ENCODE data around the gene SLC25A36. TPM values are rescaled to one million over a fixed set of nuclear protein-coding genes. Genes with fewer than 3 reads are reported as not detected.
"Not testable (repeated sequence)": the region's sequence is repeated elsewhere in the genome, so short reads cannot be mapped to it uniquely, and the experiment has no call there.

SLC25A36 gene
- total and polyA plus RNA-seq, 4 donors: 1.5 to 20.5 (median 5.4) TPM

- Histone ChIP-seq H3K4me1 (ENCODE audit: control insufficient read depth in 4 of 4, insufficient read depth in 4 of 4, low read length in 3 of 4) (no peaks in the 10 kb centered on the region), H3K9me3 (ENCODE audit: control insufficient read depth in 4 of 4, low read length in 3 of 4) (no peaks in the 10 kb centered on the region), H3K27ac (ENCODE audit: low read depth in 1 of 2, low read length in 2 of 2) (no peak overlapping the region), H3K27me3 (ENCODE audit: control insufficient read depth in 4 of 4, insufficient read depth in 4 of 4, low read length in 3 of 4) (peaks cover 0 to 2% (median under 1%) of the 10 kb centered on the region in 4 donors), H3K9ac (ENCODE audit: low read depth in 1 of 2, low read length in 2 of 2) (no peak overlapping the region), H3K36me3 (ENCODE audit: control insufficient read depth in 4 of 4, insufficient read depth in 3 of 4, low read depth in 1 of 4, low read length in 3 of 4) (no peaks in the 10 kb centered on the region), H3K4me3 (ENCODE audit: low read depth in 1 of 3, low read length in 3 of 3) (no peak overlapping the region)
- TF ChIP-seq, protein P1, sequence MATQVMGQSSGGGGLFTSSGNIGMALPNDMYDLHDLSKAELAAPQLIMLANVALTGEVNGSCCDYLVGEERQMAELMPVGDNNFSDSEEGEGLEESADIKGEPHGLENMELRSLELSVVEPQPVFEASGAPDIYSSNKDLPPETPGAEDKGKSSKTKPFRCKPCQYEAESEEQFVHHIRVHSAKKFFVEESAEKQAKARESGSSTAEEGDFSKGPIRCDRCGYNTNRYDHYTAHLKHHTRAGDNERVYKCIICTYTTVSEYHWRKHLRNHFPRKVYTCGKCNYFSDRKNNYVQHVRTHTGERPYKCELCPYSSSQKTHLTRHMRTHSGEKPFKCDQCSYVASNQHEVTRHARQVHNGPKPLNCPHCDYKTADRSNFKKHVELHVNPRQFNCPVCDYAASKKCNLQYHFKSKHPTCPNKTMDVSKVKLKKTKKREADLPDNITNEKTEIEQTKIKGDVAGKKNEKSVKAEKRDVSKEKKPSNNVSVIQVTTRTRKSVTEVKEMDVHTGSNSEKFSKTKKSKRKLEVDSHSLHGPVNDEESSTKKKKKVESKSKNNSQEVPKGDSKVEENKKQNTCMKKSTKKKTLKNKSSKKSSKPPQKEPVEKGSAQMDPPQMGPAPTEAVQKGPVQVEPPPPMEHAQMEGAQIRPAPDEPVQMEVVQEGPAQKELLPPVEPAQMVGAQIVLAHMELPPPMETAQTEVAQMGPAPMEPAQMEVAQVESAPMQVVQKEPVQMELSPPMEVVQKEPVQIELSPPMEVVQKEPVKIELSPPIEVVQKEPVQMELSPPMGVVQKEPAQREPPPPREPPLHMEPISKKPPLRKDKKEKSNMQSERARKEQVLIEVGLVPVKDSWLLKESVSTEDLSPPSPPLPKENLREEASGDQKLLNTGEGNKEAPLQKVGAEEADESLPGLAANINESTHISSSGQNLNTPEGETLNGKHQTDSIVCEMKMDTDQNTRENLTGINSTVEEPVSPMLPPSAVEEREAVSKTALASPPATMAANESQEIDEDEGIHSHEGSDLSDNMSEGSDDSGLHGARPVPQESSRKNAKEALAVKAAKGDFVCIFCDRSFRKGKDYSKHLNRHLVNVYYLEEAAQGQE (IDR thresholded peaks at IDR 0.05): no peak
- TF ChIP-seq NR2F2 (IDR thresholded peaks at IDR 0.05): no peak
- TF ChIP-seq, protein P2, sequence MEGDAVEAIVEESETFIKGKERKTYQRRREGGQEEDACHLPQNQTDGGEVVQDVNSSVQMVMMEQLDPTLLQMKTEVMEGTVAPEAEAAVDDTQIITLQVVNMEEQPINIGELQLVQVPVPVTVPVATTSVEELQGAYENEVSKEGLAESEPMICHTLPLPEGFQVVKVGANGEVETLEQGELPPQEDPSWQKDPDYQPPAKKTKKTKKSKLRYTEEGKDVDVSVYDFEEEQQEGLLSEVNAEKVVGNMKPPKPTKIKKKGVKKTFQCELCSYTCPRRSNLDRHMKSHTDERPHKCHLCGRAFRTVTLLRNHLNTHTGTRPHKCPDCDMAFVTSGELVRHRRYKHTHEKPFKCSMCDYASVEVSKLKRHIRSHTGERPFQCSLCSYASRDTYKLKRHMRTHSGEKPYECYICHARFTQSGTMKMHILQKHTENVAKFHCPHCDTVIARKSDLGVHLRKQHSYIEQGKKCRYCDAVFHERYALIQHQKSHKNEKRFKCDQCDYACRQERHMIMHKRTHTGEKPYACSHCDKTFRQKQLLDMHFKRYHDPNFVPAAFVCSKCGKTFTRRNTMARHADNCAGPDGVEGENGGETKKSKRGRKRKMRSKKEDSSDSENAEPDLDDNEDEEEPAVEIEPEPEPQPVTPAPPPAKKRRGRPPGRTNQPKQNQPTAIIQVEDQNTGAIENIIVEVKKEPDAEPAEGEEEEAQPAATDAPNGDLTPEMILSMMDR (IDR thresholded peaks at IDR 0.05; ENCODE audit: low read depth, low read length, missing input control): no peak
- no peak for TF ChIP-seq YY1 (IDR thresholded peaks at IDR 0.05)
- no peak for TF ChIP-seq FOXA1 (IDR thresholded peaks at IDR 0.05)
- TF ChIP-seq, protein P3, sequence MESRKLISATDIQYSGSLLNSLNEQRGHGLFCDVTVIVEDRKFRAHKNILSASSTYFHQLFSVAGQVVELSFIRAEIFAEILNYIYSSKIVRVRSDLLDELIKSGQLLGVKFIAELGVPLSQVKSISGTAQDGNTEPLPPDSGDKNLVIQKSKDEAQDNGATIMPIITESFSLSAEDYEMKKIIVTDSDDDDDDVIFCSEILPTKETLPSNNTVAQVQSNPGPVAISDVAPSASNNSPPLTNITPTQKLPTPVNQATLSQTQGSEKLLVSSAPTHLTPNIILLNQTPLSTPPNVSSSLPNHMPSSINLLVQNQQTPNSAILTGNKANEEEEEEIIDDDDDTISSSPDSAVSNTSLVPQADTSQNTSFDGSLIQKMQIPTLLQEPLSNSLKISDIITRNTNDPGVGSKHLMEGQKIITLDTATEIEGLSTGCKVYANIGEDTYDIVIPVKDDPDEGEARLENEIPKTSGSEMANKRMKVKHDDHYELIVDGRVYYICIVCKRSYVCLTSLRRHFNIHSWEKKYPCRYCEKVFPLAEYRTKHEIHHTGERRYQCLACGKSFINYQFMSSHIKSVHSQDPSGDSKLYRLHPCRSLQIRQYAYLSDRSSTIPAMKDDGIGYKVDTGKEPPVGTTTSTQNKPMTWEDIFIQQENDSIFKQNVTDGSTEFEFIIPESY (IDR thresholded peaks at IDR 0.05): no peak
- no peak for TF ChIP-seq FOXA2 (IDR thresholded peaks at IDR 0.05)
- TF ChIP-seq GABPA (IDR thresholded peaks at IDR 0.05 in 1 of 2, conservative IDR thresholded peaks at IDR 0.05 in 1 of 2): no peak
- TF ChIP-seq SP1 (IDR thresholded peaks at IDR 0.05): no peak
- no peak for TF ChIP-seq TAF1 (conservative IDR thresholded peaks at IDR 0.05)
- TF ChIP-seq HNF4A (conservative IDR thresholded peaks at IDR 0.05): no peak
- no peak for TF ChIP-seq MAX (IDR thresholded peaks at IDR 0.05)
- no peak for TF ChIP-seq RAD21 (IDR thresholded peaks at IDR 0.05)
- no peak for TF ChIP-seq RXRA (IDR thresholded peaks at IDR 0.05)
- TF ChIP-seq JUND (IDR thresholded peaks at IDR 0.05): no peak
- no peak for TF ChIP-seq ATF3 (IDR thresholded peaks at IDR 0.05)
- TF ChIP-seq HNF4G (IDR thresholded peaks at IDR 0.05): no peak
- no peak for TF ChIP-seq EGR1 (IDR thresholded peaks at IDR 0.05; ENCODE audit: low read depth in 2 of 2)
- no peak for DNase-seq (ENCODE audit: low spot score)
- 85% methylated on average over 1 of the region's 1 CpG for WGBS
Measured at GRCh38 chr3:140994316-140994715, 52.7 kb downstream of the SLC25A36 start.

GRCh38 chr3:140994861-140995260 lies 53.2 kb downstream of the SLC25A36 start:
- not testable (repeated sequence) for H3K27me3 ChIP-seq (ENCODE audit: control insufficient read depth in 4 of 4, insufficient read depth in 4 of 4, low read length in 3 of 4); H3K4me3 ChIP-seq (ENCODE audit: low read depth in 1 of 3, low read length in 3 of 3); H3K9ac ChIP-seq (ENCODE audit: low read depth in 1 of 2, low read length in 2 of 2); H3K4me1 ChIP-seq (ENCODE audit: control insufficient read depth in 4 of 4, insufficient read depth in 4 of 4, low read length in 3 of 4); H3K27ac ChIP-seq (ENCODE audit: low read depth in 1 of 2, low read length in 2 of 2); DNase-seq (ENCODE audit: low spot score); H3K36me3 ChIP-seq (ENCODE audit: control insufficient read depth in 4 of 4, insufficient read depth in 3 of 4, low read depth in 1 of 4, low read length in 3 of 4); H3K9me3 ChIP-seq (ENCODE audit: control insufficient read depth in 4 of 4, low read length in 3 of 4)
- WGBS: 89% methylated on average over 2 of the region's 2 CpGs
